HepG2 (cell line): ENCODE measurements around the gene OR10A2. TPM values are rescaled to one million over a fixed set of nuclear protein-coding genes. Genes with fewer than 3 reads are reported as not detected.

Source experiments
- ATAC-seq: fragments of 200-7000 bp; cut with Tn5 transposase; 3 replicates; pipeline ENCODE4 v1.9.1; 2020; ENCODE audit warnings: mild to moderate bottlenecking, moderate library complexity
- BruUV-seq: library from RNA; stranded (reverse); fragments of 400-500 nt; replicated peaks from 2 replicates; lab custom pipeline; 2021; lab: Mats Ljungman, UMichigan
- CTCF ChIA-PET: fragments of 300-600 bp; formaldehyde crosslinking; extraction: SDS; loops from one replicate; lab custom pipeline; 2021; ENCODE audit warnings: low total read pairs, inconsistent platforms, low intra/inter-chr PET ratio; lab: Yijun Ruan, JAX
- POLR2A ChIA-PET: fragments of 350-600 bp; sonication (Branson Sonifier 250); formaldehyde crosslinking; loops from one replicate; lab custom pipeline; 2020; ENCODE audit warnings: antibody characterized with exemption, inconsistent platforms; lab: Yijun Ruan, JAX
- DNase-seq: peaks from one replicate; pipeline ENCODE4 v3.0.0-alpha.2; 2015; ENCODE audit warnings: low spot score
- FAIRE-seq: peaks from 3 replicates; lab custom pipeline; 2011; peaks lifted over from hg19 to GRCh38; lab: Jason Lieb, UNC
- H2AFZ ChIP-seq: one replicate; pipeline ENCODE4 v1.6.1; 2011; ENCODE audit warnings: low read length, inconsistent platforms
- H3K27ac ChIP-seq: fragments of 300-600 bp; 3 replicates; pipeline ENCODE4 v1.8.0; 2011; ENCODE audit warnings: mixed run types, mild to moderate bottlenecking, mixed read lengths, low read length, inconsistent platforms; ENCODE audit not compliant: insufficient read depth; ENCODE audit errors: extremely low read length
- H3K27me3 ChIP-seq, 2 experiments: fragments of 200-600 bp in 1 of 2; 2 replicates in 1 of 2; 3 replicates in 1 of 2; pipeline versions ENCODE4 v1.6.0 to v1.8.0; 2011; ENCODE audit warnings: low read length in 2 of 2, mild to moderate bottlenecking in 2 of 2, moderate library complexity in 2 of 2, inconsistent platforms in 1 of 2; ENCODE audit not compliant: insufficient read depth in 2 of 2, control insufficient read depth in 1 of 2
- H3K36me3 ChIP-seq, 2 experiments: fragments of 200-600 bp in 1 of 2; replicated peaks in 1 of 2; 2 replicates in 1 of 2; 3 replicates in 1 of 2; pipeline versions ENCODE4 v1.5.1 to v1.8.0; 2011; ENCODE audit warnings: low read length in 2 of 2, inconsistent platforms in 1 of 2; ENCODE audit not compliant: insufficient read depth in 2 of 2, control insufficient read depth in 1 of 2
- H3K4me1 ChIP-seq: 2 replicates; pipeline ENCODE4 v1.5.1; 2012; ENCODE audit warnings: low read length, inconsistent platforms; ENCODE audit not compliant: insufficient read depth
- H3K4me2 ChIP-seq: 2 replicates; pipeline ENCODE4 v1.6.0; 2011; ENCODE audit warnings: low read depth, low read length, inconsistent platforms
- H3K4me3 ChIP-seq, 3 experiments: fragments of 200-600 bp in 1 of 3; sonication (generic), shearing (Covaris generic) in 1 of 3; replicated peaks in 1 of 3; 2 replicates each; pipeline ENCODE4 v1.5.1; 2011 to 2016; ENCODE audit warnings: low read length in 3 of 3, inconsistent platforms in 2 of 3, low read depth in 2 of 3, mild to moderate bottlenecking in 2 of 3, control low read depth in 1 of 3, mixed read lengths in 1 of 3; ENCODE audit not compliant: insufficient read depth in 1 of 3
- H3K79me2 ChIP-seq: one replicate; pipeline ENCODE4 v1.6.1; 2011; ENCODE audit warnings: low read length, inconsistent platforms; ENCODE audit not compliant: insufficient read depth
- H3K9ac ChIP-seq: 2 replicates; pipeline ENCODE4 v1.6.0; 2011; ENCODE audit warnings: mild to moderate bottlenecking, low read depth, low read length, inconsistent platforms; ENCODE audit not compliant: insufficient read depth
- H3K9me3 ChIP-seq: 2 replicates; pipeline ENCODE4 v1.5.1; 2012; ENCODE audit warnings: mild to moderate bottlenecking, low read length
- H4K20me1 ChIP-seq: 2 replicates; pipeline ENCODE4 v1.6.0; 2011; ENCODE audit warnings: inconsistent platforms, mild to moderate bottlenecking, low read length, moderate library complexity; ENCODE audit not compliant: insufficient read depth
- ARNT2 ChIP-seq: sonication (generic); formaldehyde crosslinking; IDR thresholded peaks from 2 replicates; pipeline ENCODE4 v1.8.0; 2022; ENCODE audit warnings: mild to moderate bottlenecking, low read depth, missing genetic modification reagents, moderate library complexity
- CCDC6 ChIP-seq: sonication (generic); formaldehyde crosslinking; IDR thresholded peaks from 2 replicates; pipeline ENCODE4 v1.8.1; 2022; ENCODE audit warnings: mild to moderate bottlenecking, missing genetic modification reagents, moderate library complexity
- HMGA1 ChIP-seq: sonication (generic); formaldehyde crosslinking; conservative IDR thresholded peaks from 2 replicates; pipeline ENCODE4 v1.4.0; 2020; ENCODE audit warnings: missing genetic modification reagents
- JUND ChIP-seq: sonication (generic); formaldehyde crosslinking; IDR thresholded peaks from 2 replicates; pipeline ENCODE4 v1.8.0; 2022; ENCODE audit warnings: mild to moderate bottlenecking, missing genetic modification reagents
- MZF1 ChIP-seq: sonication (generic); formaldehyde crosslinking; IDR thresholded peaks from 2 replicates; pipeline ENCODE4 v1.8.1; 2023; ENCODE audit warnings: mild to moderate bottlenecking, missing genetic modification reagents, borderline replicate concordance
- NFE2L1 ChIP-seq: sonication (generic); formaldehyde crosslinking; IDR thresholded peaks from 2 replicates; pipeline ENCODE4 v1.4.0; 2020; ENCODE audit warnings: missing genetic modification reagents, mild to moderate bottlenecking, borderline replicate concordance
- RFX1 ChIP-seq: fragments of 450-650 bp; IDR thresholded peaks from 2 replicates; pipeline ENCODE4 v1.6.1; 2017
- TCF7L2 ChIP-seq: IDR thresholded peaks from 2 replicates; pipeline ENCODE4 v1.6.1; 2011; ENCODE audit warnings: mild to moderate bottlenecking, low read depth, low read length, moderate library complexity
- ZNF563 ChIP-seq: sonication (generic); formaldehyde crosslinking; IDR thresholded peaks from 2 replicates; pipeline ENCODE4 v1.8.0; 2022; ENCODE audit warnings: mild to moderate bottlenecking, moderate library complexity, missing genetic modification reagents
- WGBS: methylation state at CpG from one replicate; pipeline ENCODE4 v1.1.6; 2017; ENCODE audit warnings: low lambda C conversion rate; 5-methylcytosine and 5-hydroxymethylcytosine counted together
- in situ Hi-C: cut with HindIII; loops from 2 replicates; pipeline ENCODE4 v1.10.0; 2017; ENCODE audit warnings: low pct_unique_long_range_greater_than_20kb; ENCODE audit not compliant: extremely low pct_ligation_motif_present
- intact Hi-C: fragments of 100-400 bp; cut with micrococcal nuclease; formaldehyde crosslinking; loops from one replicate; pipeline ENCODE4 v1.10.0; 2022; ENCODE audit not compliant: unreplicated experiment
- polyA plus RNA-seq, 8 experiments: library from polyadenylated mRNA; depleted of rRNA in 3 of 8; stranded (reverse) in 7 of 8; unstranded in 1 of 8; fragments of >200 nt; fragmentation: Illumina TruSeq in 4 of 8; extraction: Trizol in 4 of 8; gene quantifications; 2 replicates each; pipeline versions ENCODE4 v1.2.1 to v1.2.3, GENCODE V29; 2011 to 2016; ENCODE audit warnings: low read depth in 4 of 8, missing spikeins in 1 of 8, mixed read lengths in 1 of 8; ENCODE audit not compliant: insufficient read depth in 1 of 8
- total RNA-seq, 5 experiments: library from RNA; depleted of rRNA; stranded (reverse); fragments of >200 nt; fragmentation: Illumina TruSeq; extraction: Trizol; gene quantifications; 2 replicates each; pipeline ENCODE4 v1.2.3, GENCODE V29; 2016; ENCODE audit warnings: low read depth in 1 of 5
- TF ChIP-seq, protein P1 (sequence below), 2 experiments: sonication (generic) in 1 of 2; formaldehyde crosslinking in 1 of 2; IDR thresholded peaks; 2 replicates each; pipeline versions ENCODE4 v1.5.1 to v1.6.1; 2011 to 2020; ENCODE audit warnings: borderline replicate concordance in 1 of 2, low read depth in 1 of 2, low read length in 1 of 2, mild to moderate bottlenecking in 1 of 2, missing genetic modification reagents in 1 of 2, moderate library complexity in 1 of 2
- TF ChIP-seq, protein P2 (sequence below): sonication (generic); formaldehyde crosslinking; IDR thresholded peaks from 2 replicates; pipeline ENCODE4 v1.4.0; 2020; ENCODE audit warnings: mild to moderate bottlenecking, missing genetic modification reagents
- TF ChIP-seq, protein P3 (sequence below): sonication (generic); formaldehyde crosslinking; IDR thresholded peaks from 2 replicates; pipeline ENCODE4 v1.4.0; 2020; ENCODE audit warnings: missing genetic modification reagents

Gene OR10A2
- total and polyA plus RNA-seq, 2 of the 13 experiments (the other 11 are each of a cell fraction or from before 2014, with no cell fraction given): not detected

DNA sequence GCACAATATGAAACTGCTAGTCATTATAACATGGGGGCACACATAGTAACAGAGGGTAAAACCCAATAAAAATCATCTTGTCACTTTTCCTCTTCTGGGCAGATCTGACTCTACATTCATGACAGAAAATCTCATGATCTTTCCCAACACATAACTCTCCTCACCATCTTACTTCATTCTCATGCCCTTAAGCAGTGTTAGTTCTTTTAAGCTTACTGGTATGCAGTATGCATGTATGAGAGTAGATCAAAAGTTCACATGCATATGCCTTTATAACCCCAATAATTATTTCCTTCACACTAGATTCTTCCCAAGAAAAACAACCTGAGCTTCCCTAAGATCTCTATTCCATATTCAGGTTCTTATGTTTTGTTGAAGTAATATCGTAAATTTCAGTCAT, 8.4 kb downstream of the OR10A2 start:
- CTCF ChIA-PET: no interaction called here
- H3K79me2 ChIP-seq: no peaks in the 10 kb centered on the region

DNA sequence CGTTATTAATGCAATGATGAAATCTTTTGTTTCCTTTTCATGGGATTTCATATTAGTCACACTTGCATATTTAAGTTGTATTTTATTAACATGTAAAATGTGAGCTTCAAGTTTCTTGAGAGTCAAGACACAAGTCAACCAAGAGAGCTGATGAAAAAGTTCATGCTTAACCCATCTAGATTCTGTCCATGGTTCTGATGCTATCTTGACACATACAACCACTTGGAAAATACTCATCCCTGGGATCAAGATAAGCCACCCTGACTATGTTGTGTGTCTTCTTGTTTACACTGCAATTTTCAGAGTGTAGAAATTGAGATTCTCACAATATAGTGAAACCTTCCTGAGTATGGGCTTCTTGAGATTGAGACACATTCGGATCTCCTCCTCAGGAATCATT, 12.9 kb downstream of the OR10A2 start:
- no peak for DNase-seq
- no peak overlapping the region for H2AFZ ChIP-seq
- no TSS peak for BruUV-seq
- no peak for FAIRE-seq
- no peaks in the 10 kb centered on the region for H3K9me3 ChIP-seq
- WGBS: 0% methylated on average over 2 of the region's 2 CpGs
- no peaks in the 10 kb centered on the region for H3K79me2 ChIP-seq
- TF ChIP-seq CCDC6 (CRISPR knock-in tag): no peak
- TF ChIP-seq MZF1: no peak
- TF ChIP-seq TCF7L2: no peak
- TF ChIP-seq, protein P1, sequence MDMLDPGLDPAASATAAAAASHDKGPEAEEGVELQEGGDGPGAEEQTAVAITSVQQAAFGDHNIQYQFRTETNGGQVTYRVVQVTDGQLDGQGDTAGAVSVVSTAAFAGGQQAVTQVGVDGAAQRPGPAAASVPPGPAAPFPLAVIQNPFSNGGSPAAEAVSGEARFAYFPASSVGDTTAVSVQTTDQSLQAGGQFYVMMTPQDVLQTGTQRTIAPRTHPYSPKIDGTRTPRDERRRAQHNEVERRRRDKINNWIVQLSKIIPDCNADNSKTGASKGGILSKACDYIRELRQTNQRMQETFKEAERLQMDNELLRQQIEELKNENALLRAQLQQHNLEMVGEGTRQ (IDR thresholded peaks at IDR 0.05; ENCODE audit: low read depth, low read length): no peak
- TF ChIP-seq, protein P1 (CRISPR knock-in tag; IDR thresholded peaks at IDR 0.05; ENCODE audit: borderline replicate concordance): no peak
- no peak for TF ChIP-seq ARNT2 (CRISPR knock-in tag)
- TF ChIP-seq RFX1: no peak
- no peak for TF ChIP-seq NFE2L1 (CRISPR knock-in tag)
- TF ChIP-seq, protein P2, sequence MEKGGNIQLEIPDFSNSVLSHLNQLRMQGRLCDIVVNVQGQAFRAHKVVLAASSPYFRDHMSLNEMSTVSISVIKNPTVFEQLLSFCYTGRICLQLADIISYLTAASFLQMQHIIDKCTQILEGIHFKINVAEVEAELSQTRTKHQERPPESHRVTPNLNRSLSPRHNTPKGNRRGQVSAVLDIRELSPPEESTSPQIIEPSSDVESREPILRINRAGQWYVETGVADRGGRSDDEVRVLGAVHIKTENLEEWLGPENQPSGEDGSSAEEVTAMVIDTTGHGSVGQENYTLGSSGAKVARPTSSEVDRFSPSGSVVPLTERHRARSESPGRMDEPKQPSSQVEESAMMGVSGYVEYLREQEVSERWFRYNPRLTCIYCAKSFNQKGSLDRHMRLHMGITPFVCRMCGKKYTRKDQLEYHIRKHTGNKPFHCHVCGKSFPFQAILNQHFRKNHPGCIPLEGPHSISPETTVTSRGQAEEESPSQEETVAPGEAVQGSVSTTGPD (CRISPR knock-in tag): no peak
- no peak for TF ChIP-seq JUND
- TF ChIP-seq, protein P3, sequence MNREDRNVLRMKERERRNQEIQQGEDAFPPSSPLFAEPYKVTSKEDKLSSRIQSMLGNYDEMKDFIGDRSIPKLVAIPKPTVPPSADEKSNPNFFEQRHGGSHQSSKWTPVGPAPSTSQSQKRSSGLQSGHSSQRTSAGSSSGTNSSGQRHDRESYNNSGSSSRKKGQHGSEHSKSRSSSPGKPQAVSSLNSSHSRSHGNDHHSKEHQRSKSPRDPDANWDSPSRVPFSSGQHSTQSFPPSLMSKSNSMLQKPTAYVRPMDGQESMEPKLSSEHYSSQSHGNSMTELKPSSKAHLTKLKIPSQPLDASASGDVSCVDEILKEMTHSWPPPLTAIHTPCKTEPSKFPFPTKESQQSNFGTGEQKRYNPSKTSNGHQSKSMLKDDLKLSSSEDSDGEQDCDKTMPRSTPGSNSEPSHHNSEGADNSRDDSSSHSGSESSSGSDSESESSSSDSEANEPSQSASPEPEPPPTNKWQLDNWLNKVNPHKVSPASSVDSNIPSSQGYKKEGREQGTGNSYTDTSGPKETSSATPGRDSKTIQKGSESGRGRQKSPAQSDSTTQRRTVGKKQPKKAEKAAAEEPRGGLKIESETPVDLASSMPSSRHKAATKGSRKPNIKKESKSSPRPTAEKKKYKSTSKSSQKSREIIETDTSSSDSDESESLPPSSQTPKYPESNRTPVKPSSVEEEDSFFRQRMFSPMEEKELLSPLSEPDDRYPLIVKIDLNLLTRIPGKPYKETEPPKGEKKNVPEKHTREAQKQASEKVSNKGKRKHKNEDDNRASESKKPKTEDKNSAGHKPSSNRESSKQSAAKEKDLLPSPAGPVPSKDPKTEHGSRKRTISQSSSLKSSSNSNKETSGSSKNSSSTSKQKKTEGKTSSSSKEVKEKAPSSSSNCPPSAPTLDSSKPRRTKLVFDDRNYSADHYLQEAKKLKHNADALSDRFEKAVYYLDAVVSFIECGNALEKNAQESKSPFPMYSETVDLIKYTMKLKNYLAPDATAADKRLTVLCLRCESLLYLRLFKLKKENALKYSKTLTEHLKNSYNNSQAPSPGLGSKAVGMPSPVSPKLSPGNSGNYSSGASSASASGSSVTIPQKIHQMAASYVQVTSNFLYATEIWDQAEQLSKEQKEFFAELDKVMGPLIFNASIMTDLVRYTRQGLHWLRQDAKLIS (CRISPR knock-in tag): no peak
- no peak for TF ChIP-seq ZNF563 (CRISPR knock-in tag)
- H3K4me2 ChIP-seq: no peak overlapping the region
- no peaks in the 10 kb centered on the region for H3K27me3 ChIP-seq
- no peak for ATAC-seq
- in situ Hi-C loops: no loop called here
- no peaks in the 10 kb centered on the region for H4K20me1 ChIP-seq
- H3K9ac ChIP-seq: no peak overlapping the region
- no peak overlapping the region for H3K27ac ChIP-seq
- no peaks in the 10 kb centered on the region for H3K36me3 ChIP-seq
- no peak overlapping the region for H3K4me3 ChIP-seq
- intact Hi-C loops: no loop called here
- H3K4me1 ChIP-seq: no peaks in the 10 kb centered on the region
- CTCF ChIA-PET: no interaction called here
- POLR2A ChIA-PET: no interaction called here

More for the DNA sequence above, 8.4 kb downstream of the OR10A2 start:
- WGBS: 0% methylated on average over 1 of the region's 1 CpG
- POLR2A ChIA-PET: no interaction called here
- DNase-seq (no peak), FAIRE-seq (no peak)
- no peak for TF ChIP-seq HMGA1 (CRISPR knock-in tag)
- TF ChIP-seq, all 625 proteins: peak for 0
- no peak overlapping the region for H3K9ac ChIP-seq
- no peaks in the 10 kb centered on the region for H3K27me3 ChIP-seq
- H3K9me3 ChIP-seq: no peaks in the 10 kb centered on the region
- H3K27ac ChIP-seq: no peak overlapping the region
- no peaks in the 10 kb centered on the region for H4K20me1 ChIP-seq
- ATAC-seq: no peak
- no peaks in the 10 kb centered on the region for H3K4me1 ChIP-seq
- H2AFZ ChIP-seq: no peak overlapping the region
- no peak overlapping the region for H3K4me2 ChIP-seq
- no peaks in the 10 kb centered on the region for H3K36me3 ChIP-seq
- in situ Hi-C loops: no loop called here
- H3K4me3 ChIP-seq: no peak overlapping the region
- no TSS peak for BruUV-seq
- intact Hi-C loops: no loop called here
